ENCODE measurements around the gene BAIAP2L1. TPM values are rescaled to one million over a fixed set of nuclear protein-coding genes. Genes with fewer than 3 reads are reported as not detected.
"Not testable (repeated sequence)": the region's sequence is repeated elsewhere in the genome, so short reads cannot be mapped to it uniquely, and the experiment has no call there.

Gene BAIAP2L1
- total and polyA plus RNA-seq, 2 donors from 2014 or later = 9.6 to 18.8 TPM

- Histone ChIP-seq H3K9ac (ENCODE audit: low read length in 3 of 3) (no peak overlapping the region), H3K36me3 (ENCODE audit: control insufficient read depth in 2 of 3, insufficient read depth in 3 of 3, low read length in 3 of 3) (no peaks in the 10 kb centered on the region), H3K27me3 (ENCODE audit: control insufficient read depth, insufficient read depth, low read length) (no peaks in the 10 kb centered on the region), H3K4me3 (ENCODE audit: low read length in 3 of 3) (no peak overlapping the region), H3K4me1 (ENCODE audit: control insufficient read depth in 2 of 3, insufficient read depth in 2 of 3, low read depth in 1 of 3, low read length in 3 of 3) (peaks cover 0 to 2% (median 0%) of the 10 kb centered on the region in 3 donors), H3K9me3 (ENCODE audit: control insufficient read depth in 2 of 3, insufficient read depth in 1 of 3, low read length in 3 of 3) (no peaks in the 10 kb centered on the region), H3K27ac (ENCODE audit: low read depth in 2 of 2, low read length in 2 of 2) (no peak overlapping the region)
- DNase-seq = no peak
- FAIRE-seq = no peak
- no peak for TF ChIP-seq CTCF (IDR thresholded peaks at IDR 0.05; ENCODE audit: borderline replicate concordance, extremely low read depth, insufficient read depth)
- intact Hi-C loops (cut with DNase I) = no loop called here
Observed at GRCh38 chr7:98418636-98419315, 17.9 kb upstream of the BAIAP2L1 start.

- H3K27me3 ChIP-seq (ENCODE audit: control insufficient read depth, insufficient read depth, low read length) = no peaks in the 10 kb centered on the region
- intact Hi-C loops (cut with DNase I) = no loop called here
- no peak overlapping the region for H3K27ac ChIP-seq (ENCODE audit: low read depth in 2 of 2, low read length in 2 of 2)
- H3K9ac ChIP-seq (ENCODE audit: low read length in 3 of 3) = no peak overlapping the region
- H3K4me3 ChIP-seq (ENCODE audit: low read length in 3 of 3) = no peak overlapping the region
- no peak for TF ChIP-seq CTCF (IDR thresholded peaks at IDR 0.05; ENCODE audit: borderline replicate concordance, extremely low read depth, insufficient read depth)
- H3K9me3 ChIP-seq (ENCODE audit: control insufficient read depth in 2 of 3, insufficient read depth in 1 of 3, low read length in 3 of 3) = no peaks in the 10 kb centered on the region
- no peak for DNase-seq
- FAIRE-seq = no peak
- peaks cover 0 to 2% (median 0%) of the 10 kb centered on the region in 3 donors for H3K4me1 ChIP-seq (ENCODE audit: control insufficient read depth in 2 of 3, insufficient read depth in 2 of 3, low read depth in 1 of 3, low read length in 3 of 3)
- no peaks in the 10 kb centered on the region for H3K36me3 ChIP-seq (ENCODE audit: control insufficient read depth in 2 of 3, insufficient read depth in 3 of 3, low read length in 3 of 3)
Observed at GRCh38 chr7:98418271-98418635, 17.4 kb upstream of the BAIAP2L1 start.

GRCh38 chr7:98417604-98418270 lies 16.8 kb upstream of the BAIAP2L1 start:
- H3K9ac ChIP-seq (ENCODE audit: low read length in 3 of 3); FAIRE-seq; intact Hi-C loops (cut with DNase I): not testable (repeated sequence)

GRCh38 chr7:98414205-98414900 lies 13.5 kb upstream of the BAIAP2L1 start:
- no peaks in the 10 kb centered on the region for H3K4me1 ChIP-seq (ENCODE audit: control insufficient read depth in 2 of 3, insufficient read depth in 2 of 3, low read depth in 1 of 3, low read length in 3 of 3)
- no peaks in the 10 kb centered on the region for H3K36me3 ChIP-seq (ENCODE audit: control insufficient read depth in 2 of 3, insufficient read depth in 3 of 3, low read length in 3 of 3)
- FAIRE-seq (no peak), DNase-seq (no peak)
- intact Hi-C loops (cut with DNase I) = no loop called here
- no peak overlapping the region for H3K27ac ChIP-seq (ENCODE audit: low read depth in 2 of 2, low read length in 2 of 2)
- H3K9ac ChIP-seq (ENCODE audit: low read length in 3 of 3) = no peak overlapping the region
- no peak for TF ChIP-seq CTCF (IDR thresholded peaks at IDR 0.05; ENCODE audit: borderline replicate concordance, extremely low read depth, insufficient read depth)
- H3K9me3 ChIP-seq (ENCODE audit: control insufficient read depth in 2 of 3, insufficient read depth in 1 of 3, low read length in 3 of 3) = no peaks in the 10 kb centered on the region
- H3K27me3 ChIP-seq (ENCODE audit: control insufficient read depth, insufficient read depth, low read length) = no peaks in the 10 kb centered on the region
- H3K4me3 ChIP-seq (ENCODE audit: low read length in 3 of 3) = no peak overlapping the region

More at GRCh38 chr7:98417604-98418270, 16.8 kb upstream of the BAIAP2L1 start:
- H3K9me3 ChIP-seq (ENCODE audit: control insufficient read depth in 2 of 3, insufficient read depth in 1 of 3, low read length in 3 of 3); H3K4me3 ChIP-seq (ENCODE audit: low read length in 3 of 3); H3K27me3 ChIP-seq (ENCODE audit: control insufficient read depth, insufficient read depth, low read length); H3K4me1 ChIP-seq (ENCODE audit: control insufficient read depth in 2 of 3, insufficient read depth in 2 of 3, low read depth in 1 of 3, low read length in 3 of 3); H3K36me3 ChIP-seq (ENCODE audit: control insufficient read depth in 2 of 3, insufficient read depth in 3 of 3, low read length in 3 of 3): not testable (repeated sequence)
- H3K27ac ChIP-seq (ENCODE audit: low read depth in 2 of 2, low read length in 2 of 2) = peak overlapping the region in 1 of 2 donors; percentile 37
- DNase-seq = peak in 2 of 5 donors; percentile 19 to 27

GRCh38 chr7:98413655-98414054 lies 12.8 kb upstream of the BAIAP2L1 start:
- H3K27me3 ChIP-seq (ENCODE audit: control insufficient read depth, insufficient read depth, low read length); H3K27ac ChIP-seq (ENCODE audit: low read depth in 2 of 2, low read length in 2 of 2); FAIRE-seq; intact Hi-C loops (cut with DNase I); H3K4me1 ChIP-seq (ENCODE audit: control insufficient read depth in 2 of 3, insufficient read depth in 2 of 3, low read depth in 1 of 3, low read length in 3 of 3); H3K4me3 ChIP-seq (ENCODE audit: low read length in 3 of 3); H3K36me3 ChIP-seq (ENCODE audit: control insufficient read depth in 2 of 3, insufficient read depth in 3 of 3, low read length in 3 of 3); DNase-seq; H3K9ac ChIP-seq (ENCODE audit: low read length in 3 of 3); H3K9me3 ChIP-seq (ENCODE audit: control insufficient read depth in 2 of 3, insufficient read depth in 1 of 3, low read length in 3 of 3): not testable (repeated sequence)

Data from kidney (tissue), 14 donors.